B cell (primary cell): Measurements from ENCODE around the gene PEDS1.

Experiments used
- CTCF ChIP-seq: fragments of 200-600 bp; IDR thresholded peaks from one replicate; pipeline ENCODE4 v1.8.0; 2022; ENCODE audit warnings: antibody characterized with exemption, mild to moderate bottlenecking
- EZH2 ChIP-seq: IDR thresholded peaks from 2 replicates; pipeline ENCODE4 v1.6.1; 2012; ENCODE audit warnings: borderline replicate concordance, low read depth, mild to moderate bottlenecking, moderate library complexity, low read length; ENCODE audit not compliant: insufficient read depth, poor library complexity, severe bottlenecking

- no peak for TF ChIP-seq CTCF
- TF ChIP-seq EZH2 = no peak
Observed at GRCh38 chr20:50170549-50171220, 17.2 kb upstream of the PEDS1 start.
